ENCODE data around the gene LRP1-AS. TPM values are rescaled to one million over a fixed set of nuclear protein-coding genes. Genes with fewer than 3 reads are reported as not detected.

LRP1-AS gene
- total RNA-seq, 4 donors from 2014 or later = not detected

- no peaks in the 10 kb centered on the region for H3K27me3 ChIP-seq
- no peak overlapping the region for H3K4me3 ChIP-seq
- H3K9me3 ChIP-seq = no peaks in the 10 kb centered on the region
- TF ChIP-seq POLR2A (IDR thresholded peaks at IDR 0.05) (no peak), EP300 (IDR thresholded peaks at IDR 0.05) (no peak)
- TF ChIP-seq, protein P1, sequence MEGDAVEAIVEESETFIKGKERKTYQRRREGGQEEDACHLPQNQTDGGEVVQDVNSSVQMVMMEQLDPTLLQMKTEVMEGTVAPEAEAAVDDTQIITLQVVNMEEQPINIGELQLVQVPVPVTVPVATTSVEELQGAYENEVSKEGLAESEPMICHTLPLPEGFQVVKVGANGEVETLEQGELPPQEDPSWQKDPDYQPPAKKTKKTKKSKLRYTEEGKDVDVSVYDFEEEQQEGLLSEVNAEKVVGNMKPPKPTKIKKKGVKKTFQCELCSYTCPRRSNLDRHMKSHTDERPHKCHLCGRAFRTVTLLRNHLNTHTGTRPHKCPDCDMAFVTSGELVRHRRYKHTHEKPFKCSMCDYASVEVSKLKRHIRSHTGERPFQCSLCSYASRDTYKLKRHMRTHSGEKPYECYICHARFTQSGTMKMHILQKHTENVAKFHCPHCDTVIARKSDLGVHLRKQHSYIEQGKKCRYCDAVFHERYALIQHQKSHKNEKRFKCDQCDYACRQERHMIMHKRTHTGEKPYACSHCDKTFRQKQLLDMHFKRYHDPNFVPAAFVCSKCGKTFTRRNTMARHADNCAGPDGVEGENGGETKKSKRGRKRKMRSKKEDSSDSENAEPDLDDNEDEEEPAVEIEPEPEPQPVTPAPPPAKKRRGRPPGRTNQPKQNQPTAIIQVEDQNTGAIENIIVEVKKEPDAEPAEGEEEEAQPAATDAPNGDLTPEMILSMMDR (IDR thresholded peaks at IDR 0.05) = peak in 1 of 5 experiments; percentile 13
- peaks cover 0 to 100% (median 29%) of the 10 kb centered on the region in 3 donors for H3K36me3 ChIP-seq
- no peak for DNase-seq (ENCODE audit: low spot score in 2 of 2)
- peaks cover 0 to 52% (median 0%) of the 10 kb centered on the region in 4 donors for H3K4me1 ChIP-seq
- H3K27ac ChIP-seq = peak overlapping the region in 2 of 4 donors; percentile 5 to 53
- 85 to 88% methylated on average over 9 of the region's 9 CpGs for WGBS, 2 donors
Observed at GRCh38 chr12:57176139-57176477, 28.7 kb upstream of the LRP1-AS start.

DNA sequence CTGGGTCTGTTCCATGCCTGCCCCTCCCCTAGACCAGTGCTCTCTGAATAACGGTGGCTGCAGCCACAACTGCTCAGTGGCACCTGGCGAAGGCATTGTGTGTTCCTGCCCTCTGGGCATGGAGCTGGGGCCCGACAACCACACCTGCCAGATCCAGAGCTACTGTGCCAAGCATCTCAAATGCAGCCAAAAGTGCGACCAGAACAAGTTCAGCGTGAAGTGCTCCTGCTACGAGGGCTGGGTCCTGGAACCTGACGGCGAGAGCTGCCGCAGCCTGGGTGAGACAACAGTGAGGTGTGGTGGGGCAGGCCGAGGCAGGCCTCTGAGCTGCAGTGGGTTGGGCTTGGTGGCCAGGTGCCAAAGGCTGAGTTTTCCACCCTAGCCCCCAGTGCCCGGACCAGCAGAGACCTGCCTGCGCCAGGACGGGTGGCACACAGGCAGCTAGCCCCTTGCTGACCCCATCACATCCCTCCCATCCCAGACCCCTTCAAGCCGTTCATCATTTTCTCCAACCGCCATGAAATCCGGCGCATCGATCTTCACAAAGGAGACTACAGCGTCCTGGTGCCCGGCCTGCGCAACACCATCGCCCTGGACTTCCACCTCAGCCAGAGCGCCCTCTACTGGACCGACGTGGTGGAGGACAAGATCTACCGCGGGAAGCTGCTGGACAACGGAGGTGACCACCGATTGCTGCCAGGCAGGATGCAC lies 28.2 kb upstream of the LRP1-AS start:
- no peaks in the 10 kb centered on the region for H3K9me3 ChIP-seq
- H3K4me1 ChIP-seq = peaks cover 0 to 51% (median 0%) of the 10 kb centered on the region in 4 donors
- peak overlapping the region in 3 of 4 donors; percentile 5 to 53 (median 23) for H3K27ac ChIP-seq
- no peak for TF ChIP-seq POLR2A (IDR thresholded peaks at IDR 0.05)
- TF ChIP-seq, protein P1 (IDR thresholded peaks at IDR 0.05) = peak; percentile 62 to 95 (median 89)
- peak in 1 of 2 donors; percentile 60 for TF ChIP-seq EP300 (IDR thresholded peaks at IDR 0.05)
- 48 to 51% methylated on average over 27 to 29 of the region's 29 CpGs for WGBS, 2 donors
- H3K4me3 ChIP-seq = no peak overlapping the region
- peak; percentile 89 to 95 for DNase-seq (ENCODE audit: low spot score in 2 of 2)
- H3K27me3 ChIP-seq = no peaks in the 10 kb centered on the region
- peaks cover 0 to 100% (median 27%) of the 10 kb centered on the region in 3 donors for H3K36me3 ChIP-seq

DNA sequence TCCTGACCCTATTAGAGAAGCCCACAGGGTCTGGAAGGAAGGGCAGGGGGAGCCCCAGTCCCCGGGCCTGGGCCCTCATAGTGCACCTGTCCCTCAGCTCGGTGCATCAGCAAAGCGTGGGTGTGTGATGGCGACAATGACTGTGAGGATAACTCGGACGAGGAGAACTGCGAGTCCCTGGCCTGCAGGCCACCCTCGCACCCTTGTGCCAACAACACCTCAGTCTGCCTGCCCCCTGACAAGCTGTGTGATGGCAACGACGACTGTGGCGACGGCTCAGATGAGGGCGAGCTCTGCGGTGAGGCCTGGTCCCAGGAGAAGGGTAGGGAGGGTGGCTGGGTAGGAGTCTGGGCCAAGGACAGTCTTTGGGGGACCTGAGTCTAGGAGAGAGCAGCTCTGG lies 26.3 kb upstream of the LRP1-AS start:
- Histone ChIP-seq H3K36me3 (peaks cover 0 to 100% (median 15%) of the 10 kb centered on the region in 3 donors), H3K4me1 (peaks cover 0 to 56% (median 0%) of the 10 kb centered on the region in 4 donors), H3K9me3 (no peaks in the 10 kb centered on the region), H3K27me3 (no peaks in the 10 kb centered on the region), H3K27ac (no peak overlapping the region), H3K4me3 (no peak overlapping the region)
- DNase-seq (ENCODE audit: low spot score in 2 of 2) = no peak
- TF ChIP-seq, protein P1 (IDR thresholded peaks at IDR 0.05) = no peak
- TF ChIP-seq EP300 (IDR thresholded peaks at IDR 0.05) (no peak), POLR2A (IDR thresholded peaks at IDR 0.05) (no peak)
- WGBS, 2 donors = 85 to 87% methylated on average over 14 of the region's 14 CpGs

GRCh38 chr12:57173089-57173488 lies 25.7 kb upstream of the LRP1-AS start:
- Histone ChIP-seq H3K27ac (peak overlapping the region in 1 of 4 donors; percentile 28), H3K9me3 (no peaks in the 10 kb centered on the region), H3K4me1 (peaks cover 0 to 56% (median 0%) of the 10 kb centered on the region in 4 donors), H3K4me3 (no peak overlapping the region), H3K36me3 (peaks cover 0 to 100% (median 9%) of the 10 kb centered on the region in 3 donors), H3K27me3 (no peaks in the 10 kb centered on the region)
- 65 to 68% methylated on average over 10 to 11 of the region's 11 CpGs for WGBS, 2 donors
- TF ChIP-seq, protein P1 (IDR thresholded peaks at IDR 0.05) = peak; percentile 26 to 65 (median 32)
- no peak for TF ChIP-seq EP300 (IDR thresholded peaks at IDR 0.05)
- no peak for TF ChIP-seq POLR2A (IDR thresholded peaks at IDR 0.05)
- no peak for DNase-seq (ENCODE audit: low spot score in 2 of 2)

GRCh38 chr12:57171668-57172067 lies 24.2 kb upstream of the LRP1-AS start:
- Histone ChIP-seq H3K27me3 (no peaks in the 10 kb centered on the region), H3K27ac (peak overlapping the region in 2 of 4 donors; percentile 12 to 45), H3K36me3 (peaks cover 4 to 100% (median 4%) of the 10 kb centered on the region in 3 donors), H3K4me1 (peaks cover 0 to 54% (median 0%) of the 10 kb centered on the region in 4 donors), H3K4me3 (no peak overlapping the region), H3K9me3 (no peaks in the 10 kb centered on the region)
- TF ChIP-seq POLR2A (IDR thresholded peaks at IDR 0.05) (no peak), EP300 (IDR thresholded peaks at IDR 0.05) (no peak)
- TF ChIP-seq, protein P1 (IDR thresholded peaks at IDR 0.05) = no peak
- DNase-seq (ENCODE audit: low spot score in 2 of 2) = peak in 1 of 2 donors; percentile 35
- WGBS, 2 donors = 33 to 37% methylated on average over 4 of the region's 4 CpGs

Data from tibial nerve (tissue), 4 donors.